ENCODE data around the gene ZNF45. TPM values are rescaled to one million over a fixed set of nuclear protein-coding genes. Genes with fewer than 3 reads are reported as not detected.

Gene ZNF45
- total and polyA plus RNA-seq, 2 of the 4 experiments (the other 2 are of a cell fraction) = 7.6 to 18.1 TPM

DNA sequence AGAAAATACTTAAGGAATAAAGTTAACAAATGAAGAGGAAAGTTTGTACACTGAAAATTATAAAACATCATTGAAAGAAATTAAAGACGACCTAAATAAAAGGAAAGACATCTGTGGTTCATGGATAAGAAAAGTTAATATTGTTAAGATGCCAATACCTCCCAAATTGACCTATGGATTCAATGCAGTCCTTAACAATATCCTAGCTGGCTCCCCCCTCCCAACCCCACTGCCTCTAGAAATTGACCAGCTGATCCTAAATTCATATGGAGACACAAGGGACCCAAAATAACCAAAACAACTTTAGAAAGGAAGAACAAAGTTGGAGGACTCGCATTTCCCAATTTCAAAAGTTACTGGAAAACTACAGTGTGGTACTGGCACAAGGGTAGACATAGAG, 28.3 kb downstream of the ZNF45 start:
- Histone ChIP-seq H4K91ac (ENCODE audit: insufficient read depth, low read depth, low read length) (no peak overlapping the region), H4K5ac (ENCODE audit: low read depth, low read length) (no peak overlapping the region), H2AK9ac (replicated peaks; ENCODE audit: low read depth, low read length, poor library complexity) (no peak overlapping the region), H3K27me3 (ENCODE audit: control insufficient read depth, insufficient read depth, low read length) (no peaks in the 10 kb centered on the region), H3K18ac (ENCODE audit: low read depth, low read length) (no peak overlapping the region), H3K9ac (ENCODE audit: low read depth, low read length) (no peak overlapping the region), H3K4me3 (ENCODE audit: insufficient read depth, low read depth, low read length) (no peak overlapping the region), H2BK120ac (ENCODE audit: low read depth, low read length) (no peak overlapping the region), H2BK20ac (ENCODE audit: low read depth, low read length) (no peak overlapping the region), H3K23ac (ENCODE audit: low read depth, low read length) (no peak overlapping the region), H3K4me2 (ENCODE audit: low read depth, low read length) (no peak overlapping the region), H3K36me3 (ENCODE audit: control insufficient read depth, insufficient read depth, low read length) (no peaks in the 10 kb centered on the region), H2AK5ac (ENCODE audit: low read depth, low read length) (no peak overlapping the region), H3K9me1 (ENCODE audit: insufficient read depth, low read length) (0 out of 2 replicates have a peak, but pooled peaks cover 2% of the 10 kb centered on the region), H4K8ac (ENCODE audit: low read depth in 2 of 2, low read length in 2 of 2) (no peak overlapping the region), H2AFZ (replicated peaks; ENCODE audit: low read length, poor library complexity) (no peak overlapping the region), H2BK15ac (ENCODE audit: low read depth, low read length) (no peak overlapping the region), H3K56ac (ENCODE audit: extremely low read depth, insufficient read depth, low read length) (no peak overlapping the region), H3K79me1 (ENCODE audit: low read depth in 1 of 2, low read length in 2 of 2) (peaks cover 0 to 3% of the 10 kb centered on the region in 2 experiments; a peak in 1 of 4 replicates), H3K27ac (ENCODE audit: insufficient read depth, low read length) (no peak overlapping the region), H3K4me1 (ENCODE audit: control insufficient read depth, insufficient read depth, low read length) (no peaks in the 10 kb centered on the region), H4K20me1 (ENCODE audit: insufficient read depth, low read length) (no peaks in the 10 kb centered on the region), H2BK5ac (ENCODE audit: low read depth, low read length, poor library complexity, severe bottlenecking) (no peak overlapping the region), H3K14ac (replicated peaks; ENCODE audit: low read depth, low read length) (no peak overlapping the region), H3K4ac (ENCODE audit: low read depth, low read length) (no peak overlapping the region), H3K9me3 (ENCODE audit: control insufficient read depth, insufficient read depth, low read length) (peaks cover 12% of the 10 kb centered on the region)
- dilution Hi-C loops (cut with HindIII; ENCODE audit: low sequenced_read_pairs, unreplicated experiment) = no loop called here
- no TSS peak for BruUV-seq (replicated peaks)
- ChIA-PET POLR2A (ENCODE audit: unreplicated experiment) (no interaction called here), CTCF (no interaction called here)
- ATAC-seq (ENCODE audit: low read depth) (no peak), DNase-seq (no peak)
- intact Hi-C loops (cut with micrococcal nuclease) = no loop called here
- in situ Hi-C loops (cut with MboI; ENCODE audit: low sequenced_read_pairs) = no loop called here
- WGBS, 2 experiments (ENCODE audit: extremely low coverage in 2 of 2, insufficient read length in 1 of 2) = no CpG with 5 or more reads among the region's 2 CpGs
- TF ChIP-seq, protein P1, sequence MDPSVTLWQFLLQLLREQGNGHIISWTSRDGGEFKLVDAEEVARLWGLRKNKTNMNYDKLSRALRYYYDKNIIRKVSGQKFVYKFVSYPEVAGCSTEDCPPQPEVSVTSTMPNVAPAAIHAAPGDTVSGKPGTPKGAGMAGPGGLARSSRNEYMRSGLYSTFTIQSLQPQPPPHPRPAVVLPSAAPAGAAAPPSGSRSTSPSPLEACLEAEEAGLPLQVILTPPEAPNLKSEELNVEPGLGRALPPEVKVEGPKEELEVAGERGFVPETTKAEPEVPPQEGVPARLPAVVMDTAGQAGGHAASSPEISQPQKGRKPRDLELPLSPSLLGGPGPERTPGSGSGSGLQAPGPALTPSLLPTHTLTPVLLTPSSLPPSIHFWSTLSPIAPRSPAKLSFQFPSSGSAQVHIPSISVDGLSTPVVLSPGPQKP (IDR thresholded peaks at IDR 0.05; ENCODE audit: borderline replicate concordance, low read depth, low read length) = no peak
- TF ChIP-seq CEBPB (IDR thresholded peaks at IDR 0.05; ENCODE audit: low read depth, low read length) = no peak
